GM21447 (cell line): ENCODE data around the gene IL31RA.

Source experiments
- ATAC-seq: cut with Tn5 transposase; IDR thresholded peaks from one replicate; pipeline ENCODE4 v1.9.1; 2021; ENCODE audit not compliant: unreplicated experiment

IL31RA gene

GRCh38 chr5:55858104-55858503, 6.9 kb downstream of the IL31RA start:
- no peak for ATAC-seq

GRCh38 chr5:55860288-55860687, 9.1 kb downstream of the IL31RA start:
- ATAC-seq, result no peak

DNA sequence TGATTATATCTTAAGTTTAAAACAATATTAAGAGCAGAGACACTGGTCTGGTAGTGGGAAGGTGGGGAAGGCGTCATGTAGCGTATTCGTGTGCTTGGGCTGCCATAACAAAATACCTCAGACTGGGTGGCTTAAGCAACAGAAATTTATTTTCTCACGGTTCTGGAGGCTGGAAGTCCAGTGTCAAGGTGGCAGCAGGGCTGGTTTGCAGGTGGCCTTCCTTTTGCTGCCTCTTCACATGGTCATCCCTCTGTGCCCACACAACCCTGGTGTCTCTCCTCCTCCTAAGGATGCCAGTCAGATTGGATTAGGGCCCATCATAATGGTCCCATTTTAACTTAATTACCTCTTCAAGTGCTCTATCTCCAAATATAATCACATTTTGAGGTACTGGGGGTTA, 9.6 kb downstream of the IL31RA start:
- ATAC-seq, result no peak

- ATAC-seq, result no peak
Measured at GRCh38 chr5:55864606-55865541, 13.7 kb downstream of the IL31RA start.

DNA sequence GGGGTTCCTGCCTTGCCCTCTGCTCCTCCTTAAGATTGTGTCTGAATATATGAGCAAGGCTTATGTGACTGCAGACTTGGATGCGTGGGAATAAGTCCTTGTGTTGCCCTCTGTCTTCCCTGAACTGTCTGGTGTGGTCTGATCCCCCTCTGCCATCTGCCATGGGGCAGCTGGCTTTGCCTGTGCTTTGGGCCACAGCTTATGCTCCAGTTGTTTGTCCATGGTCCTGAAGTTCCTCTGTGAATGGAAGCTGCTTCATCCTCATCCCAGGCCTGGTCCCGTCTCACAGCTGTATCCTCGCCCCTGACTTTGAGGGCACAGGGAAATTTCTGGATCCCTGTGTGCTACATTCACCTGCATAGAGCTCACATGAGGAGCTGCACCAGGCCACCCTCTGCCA, 14.7 kb downstream of the IL31RA start:
- ATAC-seq, result no peak

- no peak for ATAC-seq
Measured at GRCh38 chr5:55866485-55866884, 15.3 kb downstream of the IL31RA start.

- no peak for ATAC-seq
Measured at GRCh38 chr5:55866934-55867333, 15.8 kb downstream of the IL31RA start.

GRCh38 chr5:55868846-55869245, 17.7 kb downstream of the IL31RA start:
- no peak for ATAC-seq

DNA sequence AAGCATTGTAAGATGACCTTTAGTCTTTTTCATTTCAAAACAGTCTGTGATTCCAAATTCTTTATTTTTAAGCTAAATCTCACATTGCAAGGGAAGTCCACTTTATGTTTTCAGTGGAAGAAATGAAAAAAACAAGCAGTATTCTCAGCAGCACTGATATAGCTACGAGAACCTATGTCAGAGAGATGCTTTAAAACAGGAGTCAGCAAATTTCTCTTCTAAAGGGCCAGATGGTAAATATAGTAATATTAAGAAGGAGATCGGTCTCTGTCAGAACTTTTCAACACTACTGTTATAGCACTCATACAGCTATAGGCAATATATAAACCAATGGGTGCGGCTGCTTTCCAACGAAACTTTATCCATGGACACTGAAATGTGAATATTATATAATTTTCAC, 18.7 kb downstream of the IL31RA start:
- ATAC-seq, result no peak

- no peak for ATAC-seq
Measured at GRCh38 chr5:55873234-55873633, 22.1 kb downstream of the IL31RA start.

GRCh38 chr5:55877655-55878054, 26.5 kb downstream of the IL31RA start:
- ATAC-seq, result no peak

- no peak for ATAC-seq
Measured at GRCh38 chr5:55880453-55880852, 29.3 kb downstream of the IL31RA start.

DNA sequence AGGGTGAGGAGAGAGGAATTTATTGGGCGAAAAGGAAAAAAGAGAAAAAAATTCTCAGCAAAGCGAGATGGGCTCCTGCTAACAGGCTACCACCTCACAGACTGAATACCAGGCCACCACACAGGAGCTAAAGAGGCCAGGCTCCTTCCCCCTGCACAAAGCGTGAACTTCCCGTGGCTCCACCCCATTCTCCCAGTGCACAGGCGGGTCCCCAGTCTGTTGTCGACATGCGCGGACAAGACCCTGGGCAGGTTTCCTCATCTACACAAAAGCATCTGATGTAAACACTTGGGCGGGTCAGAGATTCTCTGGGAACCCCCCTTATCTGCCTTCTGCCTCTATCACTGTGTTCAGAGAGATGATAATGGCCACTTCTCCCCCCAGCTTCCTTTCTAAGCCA, 34.2 kb downstream of the IL31RA start:
- ATAC-seq, result no peak

- ATAC-seq, result no peak
Measured at GRCh38 chr5:55888205-55888604, 37.0 kb downstream of the IL31RA start.

DNA sequence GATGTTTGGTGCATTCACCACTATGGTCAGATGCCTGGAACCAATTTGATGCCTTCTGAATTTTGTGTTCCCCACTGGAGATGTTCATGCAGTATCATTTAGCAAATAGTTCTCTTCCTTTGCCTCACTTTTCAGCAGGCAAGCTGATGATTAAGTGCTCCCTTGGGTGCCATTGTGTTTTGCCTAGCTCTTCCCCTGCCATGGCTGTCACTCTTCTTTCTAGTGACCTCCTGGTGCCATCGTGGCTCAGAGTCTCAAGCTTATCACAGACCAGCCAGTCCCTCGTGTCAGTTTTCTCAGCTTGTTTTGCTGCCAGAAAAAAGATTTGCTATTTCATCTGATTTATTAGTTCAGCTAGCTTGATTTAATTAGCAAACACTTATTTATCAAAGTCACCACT, 41.3 kb downstream of the IL31RA start:
- no peak for ATAC-seq

- no peak for ATAC-seq
Measured at GRCh38 chr5:55894135-55894534, 43.0 kb downstream of the IL31RA start.

GRCh38 chr5:55895346-55895745, 44.2 kb downstream of the IL31RA start:
- ATAC-seq, result no peak

- no peak for ATAC-seq
Measured at GRCh38 chr5:55896238-55896637, 45.1 kb downstream of the IL31RA start.

DNA sequence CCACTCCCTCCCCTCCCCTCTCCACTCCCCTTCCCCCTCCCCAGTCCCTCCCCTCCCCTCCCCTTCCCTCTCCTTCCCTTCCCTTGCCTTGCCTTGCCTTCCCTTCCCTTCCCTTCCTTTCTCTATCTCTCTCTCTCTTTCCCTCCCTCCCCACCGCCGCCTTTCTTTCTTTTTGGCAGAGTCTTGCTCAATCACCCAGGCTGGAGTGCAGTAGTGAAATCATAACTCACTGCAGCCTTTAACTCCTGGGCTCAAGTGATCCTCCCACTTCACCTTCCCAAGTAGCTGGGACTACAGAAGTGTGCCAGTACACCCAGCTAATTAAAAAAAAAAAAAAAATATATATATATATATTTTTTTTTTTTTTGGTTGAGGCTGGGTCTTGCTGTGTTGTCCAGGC, 45.5 kb downstream of the IL31RA start:
- ATAC-seq, result no peak

- ATAC-seq, result no peak
Measured at GRCh38 chr5:55897206-55897894, 46.2 kb downstream of the IL31RA start.

GRCh38 chr5:55897905-55898304, 46.7 kb downstream of the IL31RA start:
- no peak for ATAC-seq

DNA sequence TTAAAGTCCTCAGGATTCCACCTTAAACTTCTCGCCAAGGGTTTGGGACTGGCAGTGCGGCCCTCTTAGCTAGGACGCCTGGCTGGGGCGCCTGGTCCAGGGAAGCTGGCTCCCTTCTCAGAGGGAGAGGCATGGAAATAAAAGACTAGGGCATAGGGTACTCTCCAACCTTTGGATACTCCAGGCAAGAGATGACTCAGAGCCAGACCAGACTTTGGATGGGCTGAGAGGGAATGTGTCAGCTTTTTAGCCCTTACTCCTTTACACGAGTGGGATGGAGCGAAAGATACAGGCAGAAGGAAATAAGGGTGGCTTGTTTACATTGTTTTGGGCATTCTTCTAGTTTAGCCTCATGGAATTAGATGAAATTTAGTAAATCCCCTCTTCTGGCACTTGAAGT, 48.2 kb downstream of the IL31RA start:
- no peak for ATAC-seq
